H54 (cell line): Measurements from ENCODE around the gene PIK3AP1.
A peak's percentile ranks its signal among the peaks of the same experiment; 100 is the strongest.

ENCODE experiments used
- DNase-seq: peaks from one replicate; pipeline ENCODE4 v3.0.0; 2011; ENCODE audit warnings: low spot score, mixed read lengths; ENCODE audit not compliant: insufficient read length
- FAIRE-seq: peaks from 3 replicates; lab custom pipeline; 2011; peaks lifted over from hg19 to GRCh38; lab: Jason Lieb, UNC
- POLR2A ChIP-seq: IDR thresholded peaks from 2 replicates; pipeline ENCODE4 v1.6.1; 2011; ENCODE audit warnings: low read depth, mild to moderate bottlenecking, low read length

The PIK3AP1 gene

GRCh38 chr10:96645191-96645721 is 75.1 kb downstream of the PIK3AP1 start:
- FAIRE-seq = no peak
- no peak for DNase-seq
- TF ChIP-seq POLR2A = no peak

- no peak for DNase-seq
- TF ChIP-seq POLR2A = no peak
- FAIRE-seq = no peak
These were observed 76.4 kb downstream of the PIK3AP1 start for GRCh38 chr10:96643920-96644319.

GRCh38 chr10:96642973-96643372 is 77.3 kb downstream of the PIK3AP1 start:
- TF ChIP-seq POLR2A = no peak
- DNase-seq (peak; percentile 31), FAIRE-seq (no peak)

- DNase-seq (no peak), FAIRE-seq (no peak)
- TF ChIP-seq POLR2A = no peak
These were observed 77.8 kb downstream of the PIK3AP1 start for GRCh38 chr10:96642530-96642929.

- FAIRE-seq (no peak), DNase-seq (no peak)
- no peak for TF ChIP-seq POLR2A
These were observed 78.7 kb downstream of the PIK3AP1 start for GRCh38 chr10:96641396-96642295.

- TF ChIP-seq POLR2A = no peak
- FAIRE-seq = no peak
- DNase-seq = no peak
These were observed 80.4 kb downstream of the PIK3AP1 start for GRCh38 chr10:96639899-96640298.

- FAIRE-seq = no peak
- no peak for DNase-seq
- no peak for TF ChIP-seq POLR2A
These were observed 81.6 kb downstream of the PIK3AP1 start for GRCh38 chr10:96638696-96639095.

GRCh38 chr10:96638120-96638519 is 82.2 kb downstream of the PIK3AP1 start:
- FAIRE-seq (no peak), DNase-seq (no peak)
- TF ChIP-seq POLR2A = no peak

- no peak for TF ChIP-seq POLR2A
- FAIRE-seq (no peak), DNase-seq (no peak)
These were observed 82.6 kb downstream of the PIK3AP1 start for GRCh38 chr10:96637709-96638108.

GRCh38 chr10:96636551-96636950 is 83.8 kb downstream of the PIK3AP1 start:
- TF ChIP-seq POLR2A = no peak
- no peak for DNase-seq
- no peak for FAIRE-seq

GRCh38 chr10:96632974-96633710 is 87.2 kb downstream of the PIK3AP1 start:
- DNase-seq = no peak
- no peak for TF ChIP-seq POLR2A
- no peak for FAIRE-seq

- FAIRE-seq = no peak
- DNase-seq = no peak
- TF ChIP-seq POLR2A = no peak
These were observed 93.0 kb downstream of the PIK3AP1 start for GRCh38 chr10:96627292-96627691.

GRCh38 chr10:96626795-96627194 is 93.5 kb downstream of the PIK3AP1 start:
- TF ChIP-seq POLR2A = no peak
- DNase-seq (no peak), FAIRE-seq (no peak)

GRCh38 chr10:96625173-96625572 is 95.1 kb downstream of the PIK3AP1 start:
- TF ChIP-seq POLR2A = no peak
- DNase-seq (no peak), FAIRE-seq (no peak)
